Breast epithelium (tissue), 4 donors: ENCODE results near the gene SLC10A7. TPM values are rescaled to one million over a fixed set of nuclear protein-coding genes. Genes with fewer than 3 reads are reported as not detected.

Experiments
- DNase-seq, 2 donors: peaks; one replicate each; pipeline ENCODE4 v3.0.0-alpha.2; 2019; ENCODE audit warnings: low spot score in 2 of 2
- H3K27ac ChIP-seq, 2 donors: fragments of 200-600 bp; sonication (generic) in 1 of 2; one replicate each; pipeline ENCODE4 v1.5.1; 2016 to 2019; ENCODE audit warnings: mild to moderate bottlenecking in 1 of 2
- H3K27me3 ChIP-seq, 2 donors: fragments of 200-600 bp; sonication (generic) in 1 of 2; one replicate each; pipeline versions ENCODE4 v1.5.1 to v1.6.0; 2017 to 2019; ENCODE audit warnings: control low read depth in 1 of 2, mild to moderate bottlenecking in 1 of 2
- H3K36me3 ChIP-seq: fragments of 200-600 bp; one replicate; pipeline ENCODE4 v1.5.1; 2019
- H3K4me1 ChIP-seq, 2 donors: fragments of 200-600 bp; sonication (generic); one replicate each; pipeline ENCODE4 v1.5.1; 2016 to 2019; ENCODE audit warnings: control low read depth in 1 of 2
- H3K4me3 ChIP-seq, 3 donors: fragments of 200-600 bp; sonication (generic); 1 replicate in 2 of 3; 2 replicates in 1 of 3; pipeline ENCODE4 v1.5.1; 2016 to 2019; ENCODE audit warnings: mild to moderate bottlenecking in 3 of 3, moderate library complexity in 2 of 3
- H3K9me3 ChIP-seq, 2 donors: fragments of 200-600 bp; sonication (generic) in 1 of 2; one replicate each; pipeline ENCODE4 v1.5.1; 2016 to 2019; ENCODE audit warnings: control low read depth in 1 of 2
- CTCF ChIP-seq, 3 donors: fragments of 450-650 bp; IDR thresholded peaks; one replicate each; pipeline ENCODE4 v1.5.1; 2016 to 2017; ENCODE audit warnings: antibody characterized with exemption in 3 of 3, mild to moderate bottlenecking in 3 of 3, moderate library complexity in 3 of 3
- POLR2A ChIP-seq: fragments of 450-650 bp; IDR thresholded peaks from one replicate; pipeline ENCODE4 v1.6.1; 2016; ENCODE audit warnings: antibody characterized with exemption, mild to moderate bottlenecking, moderate library complexity
- POLR2AphosphoS5 ChIP-seq, 3 donors: sonication (generic); formaldehyde crosslinking; IDR thresholded peaks; one replicate each; pipeline ENCODE4 v1.6.1; 2017; ENCODE audit warnings: antibody characterized with exemption in 3 of 3
- intact Hi-C: fragments of 100-400 bp; cut with DNase I; formaldehyde crosslinking; loops from one replicate; pipeline ENCODE4 v1.15.1; 2023; ENCODE audit warnings: low total_unique reads
- total RNA-seq, 3 donors: library from RNA; depleted of rRNA; stranded (reverse); fragments of >200 nt; gene quantifications; one replicate each; pipeline ENCODE4 v1.1.0, GENCODE V29; 2016

Gene SLC10A7
- total RNA-seq, 3 donors from 2014 or later, result 11.7 to 25.8 (median 17.0) TPM

- DNase-seq, result no peak
- TF ChIP-seq POLR2A (no peak), CTCF (IDR thresholded peaks at IDR 0.05) (no peak), POLR2AphosphoS5 (IDR thresholded peaks at IDR 0.05) (no peak)
Observed at GRCh38 chr4:146229406-146229805, 292.3 kb downstream of the SLC10A7 start.

GRCh38 chr4:146224326-146224966 lies 297.3 kb downstream of the SLC10A7 start:
- intact Hi-C loops, result no loop called here
- DNase-seq, result no peak

More at GRCh38 chr4:146229406-146229805, 292.3 kb downstream of the SLC10A7 start:
- Histone ChIP-seq H3K27ac (no peak overlapping the region), H3K9me3 (peaks cover 7 to 13% of the 10 kb centered on the region in 2 donors), H3K27me3 (no peaks in the 10 kb centered on the region), H3K4me3 (no peak overlapping the region), H3K4me1 (no peaks in the 10 kb centered on the region), H3K36me3 (no peaks in the 10 kb centered on the region)
- intact Hi-C loops, result no loop called here

DNA sequence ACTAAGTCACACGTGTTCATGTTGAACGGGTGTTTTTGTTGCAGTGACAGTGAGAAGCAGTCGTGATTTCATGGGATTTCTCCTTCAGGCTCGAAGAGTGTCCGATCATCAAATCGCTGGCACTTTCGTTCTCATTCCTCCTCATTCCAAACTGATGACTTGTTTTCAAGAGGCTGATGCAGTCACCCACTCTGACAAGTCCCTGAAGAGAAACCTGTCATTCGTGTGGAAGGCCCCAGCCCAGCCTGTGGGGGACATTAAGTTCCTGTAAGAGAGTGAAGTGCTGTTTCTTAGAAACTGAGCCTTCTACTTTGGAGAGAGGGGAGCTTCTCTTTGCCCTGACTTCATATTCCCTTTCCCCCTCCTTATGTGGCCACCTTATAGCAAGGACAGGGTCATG lies 299.4 kb downstream of the SLC10A7 start:
- H3K4me1 ChIP-seq, result no peaks in the 10 kb centered on the region
- intact Hi-C loops, result no loop called here
- H3K27ac ChIP-seq, result no peak overlapping the region
- no peaks in the 10 kb centered on the region for H3K36me3 ChIP-seq
- no peak for DNase-seq
- H3K4me3 ChIP-seq, result no peak overlapping the region
- no peaks in the 10 kb centered on the region for H3K9me3 ChIP-seq
- no peaks in the 10 kb centered on the region for H3K27me3 ChIP-seq
- TF ChIP-seq CTCF (IDR thresholded peaks at IDR 0.05) (no peak), POLR2A (no peak), POLR2AphosphoS5 (IDR thresholded peaks at IDR 0.05) (no peak)

More at GRCh38 chr4:146224326-146224966, 297.3 kb downstream of the SLC10A7 start:
- Histone ChIP-seq H3K27me3 (no peaks in the 10 kb centered on the region), H3K4me1 (no peaks in the 10 kb centered on the region), H3K36me3 (no peaks in the 10 kb centered on the region), H3K9me3 (no peaks in the 10 kb centered on the region), H3K27ac (no peak overlapping the region), H3K4me3 (no peak overlapping the region)
- TF ChIP-seq POLR2A, result no peak
- no peak for TF ChIP-seq POLR2AphosphoS5 (IDR thresholded peaks at IDR 0.05)
- no peak for TF ChIP-seq CTCF (IDR thresholded peaks at IDR 0.05)

GRCh38 chr4:146214238-146214637 lies 307.5 kb downstream of the SLC10A7 start, which contains the start of gene REELD1:
Gene REELD1, plus strand, starts transcription at chr4:146214538. Its CDS starts 2,415 bp downstream, at chr4:146216953.
- Histone ChIP-seq H3K4me3 (no peak within 1 kb of the TSS), H3K27me3 (no peaks in the 10 kb centered on the region), H3K4me1 (no peaks in the 10 kb centered on the region), H3K27ac (no peak within 1 kb of the TSS), H3K9me3 (no peaks in the 10 kb centered on the region), H3K36me3 (no peaks in the 10 kb centered on the region)
- TF ChIP-seq POLR2A (no peak), POLR2AphosphoS5 (IDR thresholded peaks at IDR 0.05) (no peak)
- DNase-seq, result no peak
- intact Hi-C loops, result no loop called here

- TF ChIP-seq POLR2A (no peak), POLR2AphosphoS5 (IDR thresholded peaks at IDR 0.05) (no peak), CTCF (IDR thresholded peaks at IDR 0.05) (no peak)
- Histone ChIP-seq H3K4me1 (no peaks in the 10 kb centered on the region), H3K36me3 (no peaks in the 10 kb centered on the region), H3K4me3 (no peak overlapping the region), H3K27me3 (no peaks in the 10 kb centered on the region), H3K9me3 (no peaks in the 10 kb centered on the region), H3K27ac (no peak overlapping the region)
- no peak for DNase-seq
- intact Hi-C loops, result no loop called here
Observed at GRCh38 chr4:146212781-146213180, 309.0 kb downstream of the SLC10A7 start.
